B cell (primary cell): ENCODE data around the gene LRCOL1.
A peak's percentile ranks its signal among the peaks of the same experiment; 100 is the strongest.

Source experiments
- EZH2 ChIP-seq: IDR thresholded peaks from 2 replicates; pipeline ENCODE4 v1.6.1; 2012; ENCODE audit warnings: borderline replicate concordance, low read depth, mild to moderate bottlenecking, moderate library complexity, low read length; ENCODE audit not compliant: insufficient read depth, poor library complexity, severe bottlenecking
- TF ChIP-seq, protein P1 (sequence below): fragments of 200-600 bp; IDR thresholded peaks from one replicate; pipeline ENCODE4 v1.8.0; 2022; ENCODE audit warnings: antibody characterized with exemption, mild to moderate bottlenecking

DNA sequence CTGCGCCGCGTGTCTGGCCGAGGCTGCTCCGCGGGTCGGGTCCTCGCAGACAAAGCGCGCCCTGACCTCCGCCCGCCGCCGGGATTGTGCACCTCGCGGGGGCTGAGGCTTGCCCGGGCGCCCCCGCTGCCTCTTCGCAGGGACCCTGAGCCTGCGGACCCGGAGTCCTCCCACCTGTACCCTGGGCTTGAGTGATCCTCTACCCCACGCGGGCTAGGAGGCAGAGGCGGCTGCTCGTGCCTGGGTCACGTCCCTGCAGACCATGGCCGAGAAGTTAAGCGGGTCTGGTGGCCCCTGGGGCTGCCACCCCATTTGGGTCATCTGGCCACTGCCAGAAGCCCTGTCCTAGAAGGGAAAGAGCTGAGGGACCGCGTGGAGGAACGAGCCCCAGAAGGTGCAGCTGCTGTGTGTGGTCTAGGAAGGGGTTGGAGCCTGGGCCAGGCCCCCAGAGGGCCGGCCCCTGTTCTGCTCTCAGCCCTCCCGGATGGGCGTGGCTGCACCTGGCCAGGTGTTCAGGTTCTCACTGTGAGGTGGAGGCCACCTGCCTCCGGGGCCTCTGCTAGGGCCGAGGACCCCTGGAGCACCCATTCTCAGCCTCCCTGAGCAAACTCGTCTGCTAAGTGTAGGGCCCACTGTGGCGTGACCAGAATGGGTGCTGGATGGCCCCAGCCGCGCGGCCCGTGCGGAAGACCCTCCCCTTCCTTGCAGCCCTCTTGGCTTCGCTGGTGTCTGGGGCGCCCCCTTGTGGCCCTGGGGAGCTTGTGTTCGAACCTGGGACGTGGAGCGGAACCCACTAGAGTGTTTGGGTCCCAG lies 49.6 kb downstream of the LRCOL1 start:
- TF ChIP-seq, protein P1, sequence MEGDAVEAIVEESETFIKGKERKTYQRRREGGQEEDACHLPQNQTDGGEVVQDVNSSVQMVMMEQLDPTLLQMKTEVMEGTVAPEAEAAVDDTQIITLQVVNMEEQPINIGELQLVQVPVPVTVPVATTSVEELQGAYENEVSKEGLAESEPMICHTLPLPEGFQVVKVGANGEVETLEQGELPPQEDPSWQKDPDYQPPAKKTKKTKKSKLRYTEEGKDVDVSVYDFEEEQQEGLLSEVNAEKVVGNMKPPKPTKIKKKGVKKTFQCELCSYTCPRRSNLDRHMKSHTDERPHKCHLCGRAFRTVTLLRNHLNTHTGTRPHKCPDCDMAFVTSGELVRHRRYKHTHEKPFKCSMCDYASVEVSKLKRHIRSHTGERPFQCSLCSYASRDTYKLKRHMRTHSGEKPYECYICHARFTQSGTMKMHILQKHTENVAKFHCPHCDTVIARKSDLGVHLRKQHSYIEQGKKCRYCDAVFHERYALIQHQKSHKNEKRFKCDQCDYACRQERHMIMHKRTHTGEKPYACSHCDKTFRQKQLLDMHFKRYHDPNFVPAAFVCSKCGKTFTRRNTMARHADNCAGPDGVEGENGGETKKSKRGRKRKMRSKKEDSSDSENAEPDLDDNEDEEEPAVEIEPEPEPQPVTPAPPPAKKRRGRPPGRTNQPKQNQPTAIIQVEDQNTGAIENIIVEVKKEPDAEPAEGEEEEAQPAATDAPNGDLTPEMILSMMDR: peak; percentile 83
- no peak for TF ChIP-seq EZH2
